DOHH2 (cell line): ENCODE data around the gene NF1.

Experiments
- EZH2phosphoT487 ChIP-seq: fragments of 200-600 bp; sonication (generic); IDR thresholded peaks from 2 replicates; pipeline ENCODE4 v1.6.1; 2017; ENCODE audit warnings: borderline replicate concordance, mild to moderate bottlenecking, antibody characterized with exemption, low read length, moderate library complexity, mixed read lengths
- TF ChIP-seq, protein P1 (sequence below): fragments of 200-600 bp; sonication (generic); IDR thresholded peaks from one replicate; pipeline ENCODE4 v1.5.1; 2014; ENCODE audit warnings: antibody characterized with exemption, mild to moderate bottlenecking, low read depth, low read length; ENCODE audit not compliant: poor library complexity, severe bottlenecking

DNA sequence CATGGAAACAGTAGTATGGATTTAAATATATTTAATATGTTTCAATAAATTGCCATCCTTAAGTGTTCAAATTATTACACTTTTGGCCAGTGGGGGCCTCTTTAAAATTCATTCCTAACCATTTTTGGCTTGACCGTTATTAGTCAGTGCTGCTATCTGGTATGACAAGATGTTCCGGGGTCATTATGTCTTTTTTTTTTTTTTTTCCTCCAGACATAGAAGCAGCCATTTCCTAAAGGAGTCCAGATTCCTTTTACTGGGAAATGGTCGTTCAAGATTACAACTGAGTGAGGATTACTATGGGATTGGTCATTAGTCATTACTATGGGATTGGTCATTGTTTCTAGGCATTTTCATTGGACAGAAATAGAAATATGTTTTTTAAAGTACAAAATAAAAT, 53.4 kb downstream of the NF1 start:
- TF ChIP-seq, protein P1, sequence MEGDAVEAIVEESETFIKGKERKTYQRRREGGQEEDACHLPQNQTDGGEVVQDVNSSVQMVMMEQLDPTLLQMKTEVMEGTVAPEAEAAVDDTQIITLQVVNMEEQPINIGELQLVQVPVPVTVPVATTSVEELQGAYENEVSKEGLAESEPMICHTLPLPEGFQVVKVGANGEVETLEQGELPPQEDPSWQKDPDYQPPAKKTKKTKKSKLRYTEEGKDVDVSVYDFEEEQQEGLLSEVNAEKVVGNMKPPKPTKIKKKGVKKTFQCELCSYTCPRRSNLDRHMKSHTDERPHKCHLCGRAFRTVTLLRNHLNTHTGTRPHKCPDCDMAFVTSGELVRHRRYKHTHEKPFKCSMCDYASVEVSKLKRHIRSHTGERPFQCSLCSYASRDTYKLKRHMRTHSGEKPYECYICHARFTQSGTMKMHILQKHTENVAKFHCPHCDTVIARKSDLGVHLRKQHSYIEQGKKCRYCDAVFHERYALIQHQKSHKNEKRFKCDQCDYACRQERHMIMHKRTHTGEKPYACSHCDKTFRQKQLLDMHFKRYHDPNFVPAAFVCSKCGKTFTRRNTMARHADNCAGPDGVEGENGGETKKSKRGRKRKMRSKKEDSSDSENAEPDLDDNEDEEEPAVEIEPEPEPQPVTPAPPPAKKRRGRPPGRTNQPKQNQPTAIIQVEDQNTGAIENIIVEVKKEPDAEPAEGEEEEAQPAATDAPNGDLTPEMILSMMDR, result no peak
- TF ChIP-seq EZH2phosphoT487, result no peak
